ENCODE measurements around the gene MYL10. TPM values are rescaled to one million over a fixed set of nuclear protein-coding genes. Genes with fewer than 3 reads are reported as not detected.

MYL10 gene
- total and polyA plus RNA-seq, 2 donors (not counting 3 experiments of a cell fraction or from before 2014, with no cell fraction given), result not detected

DNA sequence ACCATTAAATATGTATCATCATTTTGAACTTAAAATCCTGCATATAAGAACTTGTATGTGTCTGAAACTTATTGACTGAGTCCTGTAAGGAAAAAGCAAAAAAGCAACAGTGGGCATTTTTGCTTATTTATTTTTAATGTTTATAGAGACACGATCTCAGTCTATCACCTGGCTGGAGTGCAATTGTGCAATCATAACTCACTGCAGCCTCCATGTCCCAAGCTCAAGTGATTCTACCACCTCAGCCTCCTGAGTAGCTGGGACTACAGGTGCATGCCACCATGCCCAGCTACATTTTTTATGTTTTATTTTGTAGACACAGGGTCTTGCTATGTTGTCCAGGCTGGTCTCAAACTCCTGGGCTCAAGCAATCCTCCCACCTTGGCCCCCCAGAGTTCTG is 32.2 kb downstream of the MYL10 start:
- no peak for DNase-seq (ENCODE audit: low read depth, low spot score)
- H3K27me3 ChIP-seq (ENCODE audit: control insufficient read depth in 2 of 2, insufficient read depth in 2 of 2, low read length in 2 of 2), result peaks cover 0 to 5% of the 10 kb centered on the region in 2 experiments
- no peak overlapping the region for H2AFZ ChIP-seq (ENCODE audit: low read depth, low read length)
- no peak for FAIRE-seq
- no peaks in the 10 kb centered on the region for H3K4me1 ChIP-seq (ENCODE audit: control insufficient read depth, extremely low read depth, insufficient read depth, low read length)
- H3K9ac ChIP-seq (replicated peaks; ENCODE audit: extremely low read depth, insufficient read depth, low read length), result no peak overlapping the region
- dilution Hi-C loops (cut with MboI; ENCODE audit: extremely low pct_ligation_motif_present, low sequenced_read_pairs), result no loop called here
- no TSS peak for BruUV-seq (replicated peaks)
- H4K20me1 ChIP-seq (replicated peaks; ENCODE audit: control insufficient read depth, extremely low read depth, insufficient read depth, low read length), result no peaks in the 10 kb centered on the region
- no peak for TF ChIP-seq POLR2A (IDR thresholded peaks at IDR 0.05; ENCODE audit: low read depth, low read length)
- TF ChIP-seq GATA2 (IDR thresholded peaks at IDR 0.05; ENCODE audit: insufficient read depth, insufficient read length, low read depth, low read length), result no peak
- H3K4me2 ChIP-seq (ENCODE audit: insufficient read depth, low read length), result no peak overlapping the region
- H3K4me3 ChIP-seq (replicated peaks in 1 of 3; ENCODE audit: insufficient read depth in 1 of 3, low read depth in 1 of 3, low read length in 3 of 3), result no peak overlapping the region
- no peak overlapping the region for H3K27ac ChIP-seq (ENCODE audit: insufficient read depth, low read depth, low read length)
- H3K9me3 ChIP-seq (replicated peaks; ENCODE audit: control insufficient read depth, insufficient read depth, low read length), result no peaks in the 10 kb centered on the region
- CTCF ChIA-PET, result interaction anchor here (0.6 to 1.6 kb wide), 4 partner anchors 53 to 691 kb away, joined by 3 read pairs; no protein-coding TSS in a partner anchor
- POLR2A ChIA-PET, result no interaction called here
- intact Hi-C loops (cut with micrococcal nuclease), result no loop called here
- no peaks in the 10 kb centered on the region for H3K36me3 ChIP-seq (ENCODE audit: control insufficient read depth in 2 of 2, extremely low read depth in 1 of 2, insufficient read depth in 2 of 2, low read length in 2 of 2)
- no peaks in the 10 kb centered on the region for H3K9me1 ChIP-seq (replicated peaks; ENCODE audit: control insufficient read depth, extremely low read depth, insufficient read depth, low read length)
- H3K79me2 ChIP-seq (ENCODE audit: control insufficient read depth, insufficient read depth, low read length), result no peaks in the 10 kb centered on the region

DNA sequence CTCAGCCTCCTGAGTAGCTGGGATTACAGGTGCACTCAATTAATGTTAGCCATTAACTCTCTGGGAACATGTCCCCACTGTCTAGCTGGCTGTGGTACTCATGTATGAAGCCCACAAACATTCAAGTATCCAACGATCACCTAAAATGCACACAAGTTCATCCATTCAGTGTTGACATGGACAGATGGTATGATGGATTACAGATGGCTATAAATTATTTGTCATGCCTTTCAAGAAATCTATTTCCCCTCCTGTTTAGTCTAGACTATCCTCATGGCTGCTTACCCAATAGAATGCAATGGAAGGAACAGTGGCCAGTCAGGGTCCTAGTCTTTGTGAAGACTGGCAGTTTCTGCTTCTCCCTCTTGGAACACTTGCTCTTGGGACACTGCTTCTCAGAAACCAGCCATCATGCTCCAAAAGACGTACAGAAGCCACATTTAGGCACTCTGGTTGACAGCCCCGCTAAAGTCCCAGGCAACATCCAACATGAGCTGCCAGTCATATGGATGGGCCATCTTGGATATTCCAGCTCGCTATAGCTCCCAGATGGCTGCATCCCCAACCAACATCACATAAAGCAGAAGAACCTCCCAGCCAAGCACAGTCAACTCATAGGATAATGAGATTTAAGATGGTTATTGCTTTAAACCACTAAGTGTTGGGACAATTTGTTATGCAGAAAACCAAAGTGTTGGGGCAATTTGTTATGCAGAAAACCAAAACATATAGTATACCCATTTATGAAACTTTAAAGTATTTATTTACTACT is 33.1 kb downstream of the MYL10 start:
- dilution Hi-C loops (cut with MboI; ENCODE audit: extremely low pct_ligation_motif_present, low sequenced_read_pairs), result no loop called here

More for the DNA sequence above, 33.1 kb downstream of the MYL10 start:
- no peak overlapping the region for H3K4me3 ChIP-seq (replicated peaks in 1 of 3; ENCODE audit: insufficient read depth in 1 of 3, low read depth in 1 of 3, low read length in 3 of 3)
- H3K27ac ChIP-seq (ENCODE audit: insufficient read depth, low read depth, low read length), result no peak overlapping the region
- DNase-seq (ENCODE audit: low read depth, low spot score), result no peak
- TF ChIP-seq JUN (IDR thresholded peaks at IDR 0.05; ENCODE audit: borderline replicate concordance, insufficient read depth, insufficient read length, low read depth), result no peak
- no peak for TF ChIP-seq MAX (IDR thresholded peaks at IDR 0.05; ENCODE audit: insufficient read depth, insufficient read length)
- no peak for TF ChIP-seq POLR2AphosphoS5 (IDR thresholded peaks at IDR 0.05; ENCODE audit: insufficient read depth, low read depth, low read length)
- no peak for TF ChIP-seq POLR2A (IDR thresholded peaks at IDR 0.05; ENCODE audit: low read depth, low read length)
- TF ChIP-seq GATA2 (IDR thresholded peaks at IDR 0.05; ENCODE audit: insufficient read depth, insufficient read length, low read depth, low read length), result no peak
- TF ChIP-seq EZH2 (IDR thresholded peaks at IDR 0.05; ENCODE audit: borderline replicate concordance, low read depth, low read length, severe bottlenecking), result no peak
- no peak for TF ChIP-seq FOS (IDR thresholded peaks at IDR 0.05; ENCODE audit: borderline replicate concordance, insufficient read depth, low read length)
- TF ChIP-seq, protein P1, sequence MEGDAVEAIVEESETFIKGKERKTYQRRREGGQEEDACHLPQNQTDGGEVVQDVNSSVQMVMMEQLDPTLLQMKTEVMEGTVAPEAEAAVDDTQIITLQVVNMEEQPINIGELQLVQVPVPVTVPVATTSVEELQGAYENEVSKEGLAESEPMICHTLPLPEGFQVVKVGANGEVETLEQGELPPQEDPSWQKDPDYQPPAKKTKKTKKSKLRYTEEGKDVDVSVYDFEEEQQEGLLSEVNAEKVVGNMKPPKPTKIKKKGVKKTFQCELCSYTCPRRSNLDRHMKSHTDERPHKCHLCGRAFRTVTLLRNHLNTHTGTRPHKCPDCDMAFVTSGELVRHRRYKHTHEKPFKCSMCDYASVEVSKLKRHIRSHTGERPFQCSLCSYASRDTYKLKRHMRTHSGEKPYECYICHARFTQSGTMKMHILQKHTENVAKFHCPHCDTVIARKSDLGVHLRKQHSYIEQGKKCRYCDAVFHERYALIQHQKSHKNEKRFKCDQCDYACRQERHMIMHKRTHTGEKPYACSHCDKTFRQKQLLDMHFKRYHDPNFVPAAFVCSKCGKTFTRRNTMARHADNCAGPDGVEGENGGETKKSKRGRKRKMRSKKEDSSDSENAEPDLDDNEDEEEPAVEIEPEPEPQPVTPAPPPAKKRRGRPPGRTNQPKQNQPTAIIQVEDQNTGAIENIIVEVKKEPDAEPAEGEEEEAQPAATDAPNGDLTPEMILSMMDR (IDR thresholded peaks at IDR 0.05; ENCODE audit: extremely low read depth in 1 of 2, insufficient read depth in 1 of 2, low read depth in 1 of 2, low read length in 2 of 2), result no peak
- no peak overlapping the region for H3K4me2 ChIP-seq (ENCODE audit: insufficient read depth, low read length)
- H2AFZ ChIP-seq (ENCODE audit: low read depth, low read length), result no peak overlapping the region
- intact Hi-C loops (cut with micrococcal nuclease), result no loop called here
- H3K36me3 ChIP-seq (ENCODE audit: control insufficient read depth in 2 of 2, extremely low read depth in 1 of 2, insufficient read depth in 2 of 2, low read length in 2 of 2), result no peaks in the 10 kb centered on the region
- H3K9ac ChIP-seq (replicated peaks; ENCODE audit: extremely low read depth, insufficient read depth, low read length), result no peak overlapping the region
- BruUV-seq (replicated peaks), result no TSS peak
- no peaks in the 10 kb centered on the region for H3K79me2 ChIP-seq (ENCODE audit: control insufficient read depth, insufficient read depth, low read length)
- H3K9me1 ChIP-seq (replicated peaks; ENCODE audit: control insufficient read depth, extremely low read depth, insufficient read depth, low read length), result no peaks in the 10 kb centered on the region
- POLR2A ChIA-PET, result no interaction called here
- peaks cover 0 to 5% of the 10 kb centered on the region in 2 experiments for H3K27me3 ChIP-seq (ENCODE audit: control insufficient read depth in 2 of 2, insufficient read depth in 2 of 2, low read length in 2 of 2)
- CTCF ChIA-PET, result interaction anchor here (1.2 to 1.6 kb wide), 2 partner anchors 52 to 54 kb away, joined by 3 read pairs; no protein-coding TSS in a partner anchor
- no peaks in the 10 kb centered on the region for H4K20me1 ChIP-seq (replicated peaks; ENCODE audit: control insufficient read depth, extremely low read depth, insufficient read depth, low read length)
- no peaks in the 10 kb centered on the region for H3K4me1 ChIP-seq (ENCODE audit: control insufficient read depth, extremely low read depth, insufficient read depth, low read length)
- FAIRE-seq, result peak; percentile 35
- no peaks in the 10 kb centered on the region for H3K9me3 ChIP-seq (replicated peaks; ENCODE audit: control insufficient read depth, insufficient read depth, low read length)

Measured in endothelial cell of umbilical vein (primary cell).